ENCODE data around the gene PRPS1L1. TPM values are rescaled to one million over a fixed set of nuclear protein-coding genes. Genes with fewer than 3 reads are reported as not detected.

PRPS1L1 gene
- not detected for total RNA-seq

DNA sequence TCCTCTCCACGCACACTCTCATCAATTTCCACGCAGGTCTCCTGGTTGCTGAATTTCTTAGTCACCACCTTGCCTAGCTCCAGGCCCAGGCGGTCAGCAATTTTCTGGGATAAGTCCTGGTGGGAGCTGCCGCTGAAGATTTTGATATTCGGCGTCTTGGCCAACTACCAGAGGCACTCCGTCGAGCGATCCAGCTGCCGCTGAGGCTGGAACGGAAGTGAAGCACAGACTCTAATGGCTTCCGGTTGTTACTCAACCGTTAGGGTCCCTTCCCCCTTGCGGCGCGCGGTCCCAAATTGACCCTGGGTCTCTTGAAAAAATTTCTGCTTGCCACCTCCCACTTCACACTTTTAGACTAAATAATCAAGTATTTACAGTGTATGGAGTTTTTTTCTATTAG is at the start of gene PRPS1L1:
PRPS1L1 (minus strand) TSS at position 219 of the 400 bp plus-strand sequence.
- TF ChIP-seq, protein P1, sequence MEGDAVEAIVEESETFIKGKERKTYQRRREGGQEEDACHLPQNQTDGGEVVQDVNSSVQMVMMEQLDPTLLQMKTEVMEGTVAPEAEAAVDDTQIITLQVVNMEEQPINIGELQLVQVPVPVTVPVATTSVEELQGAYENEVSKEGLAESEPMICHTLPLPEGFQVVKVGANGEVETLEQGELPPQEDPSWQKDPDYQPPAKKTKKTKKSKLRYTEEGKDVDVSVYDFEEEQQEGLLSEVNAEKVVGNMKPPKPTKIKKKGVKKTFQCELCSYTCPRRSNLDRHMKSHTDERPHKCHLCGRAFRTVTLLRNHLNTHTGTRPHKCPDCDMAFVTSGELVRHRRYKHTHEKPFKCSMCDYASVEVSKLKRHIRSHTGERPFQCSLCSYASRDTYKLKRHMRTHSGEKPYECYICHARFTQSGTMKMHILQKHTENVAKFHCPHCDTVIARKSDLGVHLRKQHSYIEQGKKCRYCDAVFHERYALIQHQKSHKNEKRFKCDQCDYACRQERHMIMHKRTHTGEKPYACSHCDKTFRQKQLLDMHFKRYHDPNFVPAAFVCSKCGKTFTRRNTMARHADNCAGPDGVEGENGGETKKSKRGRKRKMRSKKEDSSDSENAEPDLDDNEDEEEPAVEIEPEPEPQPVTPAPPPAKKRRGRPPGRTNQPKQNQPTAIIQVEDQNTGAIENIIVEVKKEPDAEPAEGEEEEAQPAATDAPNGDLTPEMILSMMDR (IDR thresholded peaks at IDR 0.05; ENCODE audit: low read depth) = no peak

- TF ChIP-seq, protein P1 (IDR thresholded peaks at IDR 0.05; ENCODE audit: low read depth) = no peak
Observed at GRCh38 chr7:18076461-18076860, 48.8 kb upstream of the PRPS1L1 start.

GRCh38 chr7:18068745-18069144 is 41.1 kb upstream of the PRPS1L1 start:
- TF ChIP-seq, protein P1 (IDR thresholded peaks at IDR 0.05; ENCODE audit: low read depth) = no peak

- TF ChIP-seq, protein P1 (IDR thresholded peaks at IDR 0.05; ENCODE audit: low read depth) = no peak
Observed at GRCh38 chr7:18064242-18064838, 36.7 kb upstream of the PRPS1L1 start.

DNA sequence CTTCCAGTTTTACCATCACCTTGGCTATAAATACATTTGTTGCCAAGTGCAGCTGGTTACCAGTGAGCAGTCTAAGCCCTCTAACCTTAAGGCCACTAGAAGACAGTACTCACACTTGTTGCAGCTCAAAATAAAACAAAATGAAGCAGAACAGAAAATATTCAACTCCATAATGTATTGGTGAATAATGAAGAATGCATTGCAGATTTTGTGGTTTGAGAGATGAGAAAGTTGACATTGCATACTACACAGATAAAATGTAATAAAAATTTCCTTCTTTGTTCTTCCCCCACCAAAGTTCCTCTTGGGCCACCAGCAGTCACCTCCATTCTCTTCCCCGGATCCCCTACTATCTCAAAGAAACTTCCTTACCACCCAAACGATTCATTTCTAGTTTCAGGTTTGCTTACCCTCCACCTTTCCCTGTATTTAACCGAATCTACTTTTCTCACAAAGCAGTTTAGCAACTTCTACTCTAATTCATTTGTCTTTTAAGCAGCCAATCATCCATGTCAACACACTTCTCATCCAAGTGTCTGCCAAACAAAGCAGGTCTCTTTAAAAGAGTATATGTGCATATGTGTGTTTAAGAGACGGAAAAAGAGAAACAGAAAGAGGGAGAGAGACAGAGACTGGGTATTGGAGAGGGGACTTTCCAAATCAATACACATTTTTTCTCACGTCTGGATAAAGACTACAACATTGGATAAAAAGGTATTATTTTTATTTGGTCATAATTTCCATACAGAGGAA is 35.7 kb upstream of the PRPS1L1 start:
- TF ChIP-seq, protein P1 (IDR thresholded peaks at IDR 0.05; ENCODE audit: low read depth) = no peak

GRCh38 chr7:18059171-18059570 is 31.5 kb upstream of the PRPS1L1 start:
- TF ChIP-seq, protein P1 (IDR thresholded peaks at IDR 0.05; ENCODE audit: low read depth) = no peak

- TF ChIP-seq, protein P1 (IDR thresholded peaks at IDR 0.05; ENCODE audit: low read depth) = no peak
Observed at GRCh38 chr7:18053941-18054340, 26.3 kb upstream of the PRPS1L1 start.
